AG08396 (cell line): ENCODE results near the gene ACTR1A.
"Not testable (repeated sequence)": the region's sequence is repeated elsewhere in the genome, so short reads cannot be mapped to it uniquely, and the experiment has no call there.

Experiments
- DNase-seq: peaks from one replicate; pipeline ENCODE4 v3.0.0; 2012; ENCODE audit warnings: low spot score, mixed read lengths

Gene ACTR1A

GRCh38 chr10:102514487-102515311 lies 12.2 kb upstream of the ACTR1A start:
- DNase-seq, result no peak

GRCh38 chr10:102511583-102512274 lies 9.2 kb upstream of the ACTR1A start:
- no peak for DNase-seq

- DNase-seq, result peak; percentile 44
Measured at GRCh38 chr10:102509387-102509786, 6.9 kb upstream of the ACTR1A start.

DNA sequence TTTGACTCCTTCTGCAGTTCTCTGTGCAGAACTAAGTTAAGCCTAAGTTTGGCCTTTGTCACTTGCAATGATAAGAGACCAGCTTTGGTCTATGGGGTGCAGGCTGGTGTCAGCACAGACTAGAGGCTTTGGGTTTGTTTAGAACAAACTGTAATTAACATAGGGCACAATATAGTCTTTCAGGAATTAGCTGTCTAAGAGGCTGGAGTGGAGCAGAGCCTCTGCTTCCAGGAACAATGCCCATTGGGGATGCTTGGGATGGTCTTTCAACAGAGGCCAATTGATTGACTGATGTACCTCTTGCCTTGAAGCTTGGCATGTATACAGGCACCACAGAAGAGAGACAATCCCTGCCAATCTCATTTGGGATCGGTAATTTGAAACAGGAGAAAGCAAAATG lies 6.0 kb upstream of the ACTR1A start:
- no peak for DNase-seq

GRCh38 chr10:102507521-102507920 lies 5.0 kb upstream of the ACTR1A start:
- DNase-seq, result no peak

- DNase-seq, result no peak
Measured at GRCh38 chr10:102505462-102506115, 3.1 kb upstream of the ACTR1A start.

- DNase-seq, result no peak
Measured at GRCh38 chr10:102504976-102505300, 2.4 kb upstream of the ACTR1A start.

DNA sequence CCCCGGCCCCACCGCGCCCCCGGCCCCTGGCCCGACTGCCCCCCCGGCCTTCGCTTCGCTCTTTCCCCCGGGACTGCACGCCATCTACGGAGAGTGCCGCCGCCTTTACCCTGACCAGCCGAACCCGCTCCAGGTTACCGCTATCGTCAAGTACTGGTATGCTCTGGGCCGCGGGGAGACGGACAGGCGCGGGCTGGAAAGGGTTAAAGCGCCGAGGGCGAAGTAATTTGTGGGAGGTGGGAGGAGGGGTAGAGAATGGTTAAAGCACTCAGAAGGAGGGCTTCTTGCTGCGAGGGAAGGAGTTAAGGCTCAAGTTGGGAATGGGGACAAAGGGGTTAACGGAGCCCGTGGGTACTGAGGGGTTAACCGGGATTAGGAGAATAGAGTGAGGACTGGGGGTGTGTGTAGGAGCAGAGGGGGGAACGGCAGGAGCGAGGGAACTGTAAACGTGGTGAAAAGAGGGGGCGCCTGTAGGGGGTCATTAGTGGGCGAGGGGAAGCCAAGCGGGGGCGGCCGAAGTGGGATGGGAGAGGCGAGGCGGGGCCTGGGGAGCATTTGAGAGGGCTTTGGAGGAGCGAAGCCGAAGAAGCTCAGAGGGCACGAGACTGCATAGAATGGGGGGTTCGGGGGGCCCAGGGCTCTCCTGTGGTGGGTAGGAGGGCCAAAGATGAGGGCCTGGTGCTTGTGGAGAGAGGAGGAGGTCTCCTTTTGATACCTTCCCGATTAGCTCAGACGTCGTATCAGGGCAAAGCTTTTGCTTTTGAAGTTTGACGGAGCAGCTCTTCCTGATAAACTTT lies 1.9 kb upstream of the ACTR1A start:
- no peak for DNase-seq

GRCh38 chr10:102503264-102504178 lies 1.0 kb upstream of the ACTR1A start, which contains the start of gene SUFU:
Gene SUFU, plus strand, starts transcription at chr10:102503972. Its CDS starts 181 bp downstream, at chr10:102504153.
- DNase-seq, result peak; percentile 98

- DNase-seq, result peak; percentile 97
Measured at GRCh38 chr10:102502029-102502336, 529 bp downstream of the ACTR1A start.

- DNase-seq, result no peak
Measured at GRCh38 chr10:102501201-102502028, 1.1 kb downstream of the ACTR1A start.

DNA sequence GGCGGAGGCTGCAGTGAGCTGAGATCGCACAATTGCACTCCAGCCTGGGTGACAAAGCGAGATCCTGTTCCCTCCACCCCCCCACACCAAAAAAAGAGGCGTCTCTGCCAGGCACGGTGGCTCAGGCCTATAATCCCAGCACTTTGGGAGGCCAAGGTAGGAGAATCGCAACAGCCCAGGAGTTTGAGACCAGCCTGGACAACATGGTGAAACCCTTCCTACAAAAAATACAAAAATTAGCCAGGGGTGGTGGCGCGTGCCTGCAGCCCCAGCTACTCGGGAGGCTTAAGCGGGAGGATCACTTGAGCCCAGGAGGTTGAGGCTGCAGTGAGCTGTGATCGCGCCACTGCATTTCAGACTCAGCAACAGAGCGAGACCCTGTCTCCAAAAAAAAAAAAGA lies 1.8 kb downstream of the ACTR1A start:
- not testable (repeated sequence) for DNase-seq

DNA sequence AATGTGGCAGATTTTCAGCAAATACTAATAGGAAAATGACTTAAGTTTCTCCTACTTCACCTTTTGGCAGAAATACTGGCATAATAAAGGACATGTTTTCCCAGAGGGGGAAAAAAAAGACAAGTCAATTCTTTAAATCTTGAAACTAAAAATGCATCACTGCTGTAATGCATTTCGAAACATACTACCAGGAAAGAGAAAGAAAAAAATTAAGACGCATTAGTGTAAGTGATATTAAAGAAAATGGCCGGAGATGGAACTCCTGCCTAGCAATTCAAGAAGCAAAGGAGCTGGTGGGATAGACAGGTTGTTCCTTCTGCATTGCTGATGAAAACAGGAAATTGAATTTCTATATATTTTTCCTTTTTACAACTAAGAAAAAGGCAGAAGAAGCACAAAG lies 3.2 kb downstream of the ACTR1A start:
- no peak for DNase-seq

DNA sequence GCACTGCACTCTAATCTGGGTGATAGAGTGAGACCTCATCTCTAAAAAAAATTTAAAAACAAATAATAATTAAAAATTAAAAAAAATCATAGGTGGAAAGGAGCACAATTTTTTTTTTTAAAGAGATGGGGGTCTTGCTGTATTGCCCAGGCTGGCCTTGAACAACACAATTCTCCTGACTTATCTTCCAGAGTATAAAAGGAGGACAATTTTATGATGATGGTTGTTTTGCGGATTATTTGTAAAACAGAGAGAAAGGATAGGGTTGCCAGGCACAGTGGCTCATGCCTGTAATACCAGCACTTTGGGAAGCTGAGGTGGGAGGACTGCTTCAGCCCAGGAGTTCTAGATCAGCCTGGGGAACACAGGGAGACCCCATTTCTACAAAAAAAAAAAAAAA lies 5.0 kb downstream of the ACTR1A start:
- DNase-seq, result no peak

DNA sequence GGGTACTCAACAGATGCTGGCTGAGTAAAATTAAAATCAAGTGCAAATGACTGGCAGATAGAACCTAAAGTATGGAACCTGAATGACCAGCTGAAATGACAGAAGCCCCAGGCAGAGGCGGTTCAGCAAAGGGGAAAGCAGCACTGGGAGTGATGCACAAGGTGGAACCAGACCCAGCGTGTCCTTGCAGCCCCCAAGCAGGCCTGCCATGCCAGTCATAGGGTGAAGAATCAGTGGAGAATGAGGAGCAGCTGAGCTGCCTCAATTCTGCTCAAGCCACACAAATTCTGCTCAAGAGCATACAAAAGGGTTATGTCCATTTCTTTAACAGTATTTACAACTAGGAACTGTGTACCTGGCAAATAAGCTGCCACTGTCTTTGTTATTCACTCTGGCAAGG lies 8.7 kb downstream of the ACTR1A start:
- no peak for DNase-seq

- no peak for DNase-seq
Measured at GRCh38 chr10:102492983-102493382, 9.5 kb downstream of the ACTR1A start.

GRCh38 chr10:102492344-102492939 lies 10.1 kb downstream of the ACTR1A start:
- DNase-seq, result no peak

DNA sequence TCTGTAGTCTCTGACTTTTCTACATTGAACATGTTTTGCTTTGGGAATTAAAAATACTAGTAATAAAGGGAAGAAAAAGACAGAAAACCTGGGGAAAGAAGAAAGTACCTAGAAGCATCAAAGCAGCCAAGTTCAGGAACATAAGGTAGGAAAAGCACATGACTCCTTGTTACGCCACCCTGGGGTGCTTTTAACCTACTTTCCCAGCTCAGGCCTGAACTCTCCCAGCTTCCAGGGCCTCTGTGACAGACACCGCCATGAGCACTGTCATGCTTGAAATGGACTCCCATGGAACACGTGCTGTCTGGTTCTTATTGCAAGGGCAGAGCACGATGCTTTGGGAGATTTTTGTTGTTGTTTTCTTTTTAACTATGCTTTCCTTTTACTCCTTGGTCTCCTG lies 11.4 kb downstream of the ACTR1A start:
- no peak for DNase-seq

DNA sequence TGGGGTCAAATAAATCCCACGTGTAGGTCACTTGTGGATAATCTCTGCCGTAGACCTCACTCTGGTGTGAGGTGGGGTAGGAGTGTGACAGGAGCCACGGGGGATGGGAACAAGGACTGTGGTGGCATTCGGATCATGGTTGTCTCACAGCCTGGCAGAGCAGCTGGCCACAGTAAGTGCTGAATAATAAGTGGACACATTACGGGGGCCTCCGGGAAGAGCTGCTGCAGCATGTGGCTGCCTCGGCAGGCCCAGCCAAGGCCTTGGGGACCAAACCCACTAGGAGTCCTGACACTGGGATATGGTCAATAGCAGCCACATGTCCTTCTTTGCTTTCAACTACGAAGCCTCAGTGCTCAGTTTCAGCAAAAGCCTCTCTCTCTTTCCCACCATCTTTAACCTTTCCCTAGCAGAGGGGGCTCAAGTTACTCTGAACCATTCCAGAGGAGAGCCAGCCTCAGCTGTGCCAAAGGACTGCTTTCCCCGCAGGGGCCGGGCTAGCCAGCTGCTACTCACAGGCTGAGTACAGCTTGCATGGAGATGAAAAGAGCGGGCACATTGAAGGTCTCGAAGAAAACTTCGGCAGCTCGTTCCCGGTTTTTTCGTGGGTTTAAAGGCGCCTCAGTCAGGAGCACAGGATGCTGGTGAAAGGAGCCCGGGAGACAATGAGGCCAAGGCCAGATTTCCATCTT lies 17.3 kb downstream of the ACTR1A start:
- no peak for DNase-seq
